ENCODE data around the gene BRD2. TPM values are rescaled to one million over a fixed set of nuclear protein-coding genes. Genes with fewer than 3 reads are reported as not detected.

BRD2 gene
- total RNA-seq, 1 experiment from 2014 or later: 252 TPM

GRCh38 chr6:32943864-32944649 is 24.3 kb upstream of the BRD2 start:
- H3K27me3 ChIP-seq (ENCODE audit: insufficient read depth, low read length): no peaks in the 10 kb centered on the region
- H3K23me2 ChIP-seq (ENCODE audit: insufficient read length, low read depth, low read length, poor library complexity, severe bottlenecking): no peaks in the 10 kb centered on the region
- no peak overlapping the region for H3K9ac ChIP-seq (ENCODE audit: extremely low read depth, insufficient read length, low read length)
- H2AFZ ChIP-seq (ENCODE audit: low read length): no peak overlapping the region
- H3K4me1 ChIP-seq (ENCODE audit: insufficient read depth, low read length): no peaks in the 10 kb centered on the region
- no peak overlapping the region for H3K23ac ChIP-seq (ENCODE audit: insufficient read length, low read depth, low read length)
- no peak overlapping the region for H3K27ac ChIP-seq (ENCODE audit: insufficient read length, low read depth, low read length)
- no peak overlapping the region for H3K4ac ChIP-seq (ENCODE audit: low read depth, low read length)
- Mint-ChIP-seq H3K27ac (no peak overlapping the region), H3K36me3 (ENCODE audit: insufficient read depth in 1 of 3, low read depth in 3 of 3) (no peaks in the 10 kb centered on the region), H3K4me1 (peaks cover 14 to 18% of the 10 kb centered on the region in 2 experiments), H3K9me3 (no peaks in the 10 kb centered on the region), H3K4me3 (no peak overlapping the region), H3K27me3 (ENCODE audit: low read depth) (peaks cover 3% of the 10 kb centered on the region; the same call in 1 of the 2 replicates)
- TF ChIP-seq CTCF (conservative IDR thresholded peaks at IDR 0.05): no peak
- no peaks in the 10 kb centered on the region for H4K20me1 ChIP-seq (ENCODE audit: control insufficient read depth, insufficient read depth, insufficient read length)
- H3K56ac ChIP-seq (ENCODE audit: insufficient read length, low read depth, low read length): no peak overlapping the region
- DNase-seq: no peak
- H3K79me2 ChIP-seq (ENCODE audit: insufficient read depth, low read length): no peaks in the 10 kb centered on the region
- no peak overlapping the region for H2BK12ac ChIP-seq (ENCODE audit: insufficient read length, low read depth, low read length)
- no peak overlapping the region for H2BK120ac ChIP-seq (ENCODE audit: low read depth, low read length, poor library complexity, severe bottlenecking)
- no peak overlapping the region for H4K8ac ChIP-seq (replicated peaks; ENCODE audit: insufficient read length, low read depth, low read length)
- no peak overlapping the region for H2BK20ac ChIP-seq (ENCODE audit: low read depth, low read length, poor library complexity, severe bottlenecking)
- no peaks in the 10 kb centered on the region for H3K9me3 ChIP-seq (ENCODE audit: control insufficient read depth, low read depth, low read length)
- no CpG with 5 or more reads among the region's 4 CpGs for WGBS (ENCODE audit: extremely low coverage, insufficient read length, low lambda C conversion rate)
- no peak overlapping the region for H4K91ac ChIP-seq (ENCODE audit: insufficient read length, low read depth, low read length)
- no peak overlapping the region for H2AK5ac ChIP-seq (ENCODE audit: insufficient read length, low read length)
- no peak overlapping the region for H3T11ph ChIP-seq (ENCODE audit: low read length)
- H3K4me2 ChIP-seq (ENCODE audit: insufficient read depth, insufficient read length, low read length): no peak overlapping the region
- H4K5ac ChIP-seq (ENCODE audit: insufficient read length, low read depth, low read length): no peak overlapping the region
- no peaks in the 10 kb centered on the region for H3K79me1 ChIP-seq (ENCODE audit: insufficient read depth, low read depth, low read length, poor library complexity, severe bottlenecking)
- H3K18ac ChIP-seq (ENCODE audit: insufficient read length, low read depth, low read length): no peak overlapping the region
- H2BK15ac ChIP-seq (ENCODE audit: low read depth, low read length): no peak overlapping the region
- H2BK5ac ChIP-seq (ENCODE audit: insufficient read length, low read length): no peak overlapping the region
- no peak overlapping the region for H3K14ac ChIP-seq (ENCODE audit: insufficient read depth, low read length)
